ENCODE results near the gene SCAMP2.

SCAMP2 gene

GRCh38 chr15:74801311-74801997 is 71.7 kb downstream of the SCAMP2 start:
- no peak for DNase-seq (ENCODE audit: extremely low spot score, insufficient read length, low read depth)
- FAIRE-seq = no peak

- DNase-seq (ENCODE audit: extremely low spot score, insufficient read length, low read depth) (no peak), FAIRE-seq (no peak)
Measured at GRCh38 chr15:74800559-74801094, 72.5 kb downstream of the SCAMP2 start.

- peak; percentile 98 for FAIRE-seq
- DNase-seq (ENCODE audit: extremely low spot score, insufficient read length, low read depth) = peak; percentile 88
Measured at GRCh38 chr15:74799856-74800558, 73.2 kb downstream of the SCAMP2 start.

GRCh38 chr15:74799255-74799855 is 73.8 kb downstream of the SCAMP2 start:
- peak; percentile 70 for FAIRE-seq
- no peak for DNase-seq (ENCODE audit: extremely low spot score, insufficient read length, low read depth)

- FAIRE-seq (peak; percentile 73), DNase-seq (ENCODE audit: extremely low spot score, insufficient read length, low read depth) (no peak)
Measured at GRCh38 chr15:74798388-74799254, 74.5 kb downstream of the SCAMP2 start.

- no peak for DNase-seq (ENCODE audit: extremely low spot score, insufficient read length, low read depth)
Measured at GRCh38 chr15:74795966-74796625, 77.1 kb downstream of the SCAMP2 start.

GRCh38 chr15:74794970-74795349 is 78.2 kb downstream of the SCAMP2 start:
- DNase-seq (ENCODE audit: extremely low spot score, insufficient read length, low read depth) (no peak), FAIRE-seq (no peak)

More at GRCh38 chr15:74795966-74796625, 77.1 kb downstream of the SCAMP2 start:
- no peak for FAIRE-seq

GRCh38 chr15:74794248-74794969 is 78.8 kb downstream of the SCAMP2 start:
- FAIRE-seq (no peak), DNase-seq (ENCODE audit: extremely low spot score, insufficient read length, low read depth) (no peak)

Measured in GM18507 (cell line).